Measurements from ENCODE around the gene PAQR4.

The PAQR4 gene

DNA sequence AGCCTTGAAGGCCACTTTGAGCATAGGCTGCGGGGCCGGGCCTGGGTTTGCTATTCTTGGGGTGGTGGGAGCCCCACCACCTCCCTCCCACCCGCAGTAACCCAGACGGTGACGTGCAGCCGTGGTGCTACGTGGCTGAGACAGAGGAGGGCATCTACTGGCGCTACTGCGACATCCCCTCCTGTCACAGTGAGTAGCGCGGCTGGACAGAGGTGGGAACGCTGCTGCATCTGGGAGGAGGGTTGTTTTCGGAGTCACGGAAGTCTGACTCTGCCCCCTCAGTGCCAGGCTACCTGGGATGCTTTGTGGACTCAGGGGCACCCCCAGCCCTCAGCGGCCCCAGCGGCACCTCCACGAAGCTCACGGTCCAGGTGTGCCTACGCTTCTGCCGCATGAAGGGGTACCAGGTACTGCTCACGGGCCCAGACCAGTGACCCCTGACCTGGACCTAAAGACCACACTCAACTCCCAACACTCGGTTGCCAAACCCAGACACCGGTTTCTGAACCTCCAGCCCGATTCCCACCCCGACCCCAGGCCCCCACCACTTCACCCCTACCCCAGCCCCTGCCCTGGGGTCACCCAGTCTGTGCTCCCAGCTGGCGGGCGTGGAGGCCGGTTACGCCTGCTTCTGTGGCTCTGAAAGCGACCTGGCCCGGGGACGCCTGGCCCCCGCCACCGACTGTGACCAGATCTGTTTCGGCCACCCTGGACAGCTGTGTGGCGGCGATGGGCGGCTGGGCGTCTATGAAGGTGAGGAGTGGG, 2.9 kb upstream of the PAQR4 start:
- no peak for DNase-seq

DNA sequence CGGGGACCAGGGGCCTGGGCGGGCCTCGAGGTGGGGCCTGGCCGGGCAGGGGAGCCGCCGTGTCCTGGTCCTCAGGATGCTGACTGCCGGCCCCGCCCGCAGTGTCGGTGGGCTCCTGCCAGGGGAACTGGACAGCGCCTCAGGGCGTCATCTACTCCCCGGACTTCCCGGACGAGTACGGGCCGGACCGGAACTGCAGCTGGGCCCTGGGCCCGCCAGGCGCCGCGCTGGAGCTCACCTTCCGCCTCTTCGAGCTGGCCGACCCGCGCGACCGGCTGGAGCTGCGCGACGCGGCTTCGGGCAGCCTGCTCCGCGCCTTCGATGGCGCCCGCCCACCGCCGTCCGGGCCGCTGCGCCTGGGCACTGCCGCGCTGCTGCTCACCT, 2.3 kb upstream of the PAQR4 start:
- DNase-seq: peak; percentile 36

DNA sequence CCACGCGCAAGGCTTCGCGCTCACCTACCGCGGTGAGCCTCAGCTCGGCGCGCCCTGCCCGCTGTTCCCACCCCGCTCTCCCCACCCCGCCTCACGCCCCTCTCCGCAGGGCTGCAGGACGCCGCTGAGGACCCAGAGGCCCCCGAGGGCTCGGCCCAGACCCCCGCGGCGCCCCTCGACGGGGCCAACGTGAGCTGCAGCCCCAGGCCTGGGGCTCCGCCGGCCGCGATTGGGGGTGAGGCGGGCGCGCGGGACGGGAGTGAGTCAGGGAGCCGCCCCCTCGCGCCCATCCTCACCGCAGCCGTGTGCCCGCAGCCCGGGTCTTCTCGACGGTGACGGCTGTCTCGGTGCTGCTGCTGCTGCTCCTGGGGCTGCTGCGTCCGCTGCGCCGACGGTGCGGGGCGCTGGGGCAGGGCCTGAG, 1.9 kb upstream of the PAQR4 start:
- DNase-seq: no peak

DNA sequence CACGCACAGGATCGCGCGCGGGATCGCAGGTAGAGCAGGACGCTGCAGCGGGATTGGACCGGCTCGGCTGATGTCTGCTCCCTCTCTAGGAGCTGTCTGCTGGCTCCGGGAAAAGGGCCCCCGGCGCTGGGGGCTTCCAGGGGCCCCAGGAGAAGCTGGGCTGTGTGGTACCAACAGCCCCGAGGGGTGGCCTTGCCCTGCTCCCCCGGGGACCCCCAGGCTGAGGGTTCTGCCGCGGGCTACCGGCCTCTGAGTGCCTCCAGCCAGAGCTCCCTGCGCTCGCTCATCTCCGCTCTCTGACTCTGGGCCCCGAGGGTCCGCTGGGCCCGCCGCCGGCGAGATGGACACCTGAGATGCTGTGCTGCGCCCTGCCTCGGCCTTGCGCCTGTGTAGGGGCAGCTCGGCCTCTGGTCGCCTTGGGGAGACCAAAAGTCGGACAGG, 1.4 kb upstream of the PAQR4 start:
- no peak for DNase-seq

DNA sequence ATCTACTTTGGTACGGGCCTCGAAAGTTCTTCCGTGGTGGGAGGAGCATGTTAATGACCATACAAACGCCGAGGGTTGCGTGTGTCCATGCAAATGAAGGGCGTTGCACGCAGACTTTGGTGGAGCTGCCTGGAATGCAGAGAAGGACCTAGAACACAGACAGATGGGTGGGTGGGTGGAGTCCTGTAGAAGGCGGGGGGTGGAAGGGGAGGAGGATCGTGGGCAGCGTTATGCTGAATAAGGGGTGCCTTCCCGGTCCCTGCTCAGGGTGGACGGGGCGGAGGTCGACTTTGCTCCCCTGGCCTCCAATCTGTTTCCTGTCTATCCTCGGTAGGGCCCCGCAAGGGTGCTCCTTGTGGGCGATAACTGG, 795 bp upstream of the PAQR4 start:
- DNase-seq: no peak

DNA sequence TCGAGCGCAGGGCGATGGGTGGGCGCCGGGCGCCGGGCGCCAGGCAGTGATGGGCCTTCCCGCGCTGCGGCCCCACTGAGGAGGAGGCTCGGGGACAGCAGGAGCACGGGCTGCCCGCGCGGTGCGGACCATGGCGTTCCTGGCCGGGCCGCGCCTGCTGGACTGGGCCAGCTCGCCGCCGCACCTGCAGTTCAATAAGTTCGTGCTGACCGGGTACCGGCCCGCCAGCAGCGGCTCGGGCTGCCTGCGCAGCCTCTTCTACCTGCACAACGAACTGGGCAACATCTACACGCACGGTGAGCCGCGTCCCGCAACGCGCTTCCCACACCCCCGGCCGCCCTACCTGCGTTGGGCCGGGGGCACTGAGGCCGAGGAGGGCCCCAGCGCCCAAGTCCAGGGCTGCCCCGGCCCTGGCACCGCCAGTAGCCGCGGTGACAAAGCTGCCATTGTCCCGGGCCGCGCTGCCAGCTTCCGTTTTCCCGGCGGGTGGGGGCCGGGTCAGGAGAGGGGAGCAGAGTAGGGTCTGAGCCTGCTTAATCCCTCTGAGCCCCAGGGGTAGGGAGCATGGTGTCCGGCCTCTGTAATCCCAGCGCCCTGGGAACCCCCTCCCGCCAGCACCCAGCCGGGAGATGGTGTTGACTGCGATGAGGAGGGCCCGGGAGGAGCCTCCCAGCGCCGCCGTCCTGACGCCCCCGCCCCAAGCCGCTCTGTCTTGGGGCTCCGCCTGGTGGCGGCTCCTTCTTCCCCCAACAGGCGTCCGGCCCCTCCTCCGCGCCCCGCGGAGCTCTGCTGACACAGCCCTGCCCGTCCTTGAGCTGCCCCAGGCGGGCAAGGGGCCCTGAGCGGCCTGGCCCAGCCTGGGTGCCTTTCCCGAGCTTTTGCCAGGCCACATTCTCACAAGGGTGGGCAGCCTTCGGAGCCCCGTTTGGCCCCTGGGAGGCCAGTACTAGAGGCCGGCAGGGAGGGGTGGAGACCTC, 685 bp downstream of the PAQR4 start:
- peak; percentile 41 for DNase-seq

- no peak for DNase-seq
Measured at GRCh38 chr16:2970563-2970962, 1.4 kb downstream of the PAQR4 start.

DNA sequence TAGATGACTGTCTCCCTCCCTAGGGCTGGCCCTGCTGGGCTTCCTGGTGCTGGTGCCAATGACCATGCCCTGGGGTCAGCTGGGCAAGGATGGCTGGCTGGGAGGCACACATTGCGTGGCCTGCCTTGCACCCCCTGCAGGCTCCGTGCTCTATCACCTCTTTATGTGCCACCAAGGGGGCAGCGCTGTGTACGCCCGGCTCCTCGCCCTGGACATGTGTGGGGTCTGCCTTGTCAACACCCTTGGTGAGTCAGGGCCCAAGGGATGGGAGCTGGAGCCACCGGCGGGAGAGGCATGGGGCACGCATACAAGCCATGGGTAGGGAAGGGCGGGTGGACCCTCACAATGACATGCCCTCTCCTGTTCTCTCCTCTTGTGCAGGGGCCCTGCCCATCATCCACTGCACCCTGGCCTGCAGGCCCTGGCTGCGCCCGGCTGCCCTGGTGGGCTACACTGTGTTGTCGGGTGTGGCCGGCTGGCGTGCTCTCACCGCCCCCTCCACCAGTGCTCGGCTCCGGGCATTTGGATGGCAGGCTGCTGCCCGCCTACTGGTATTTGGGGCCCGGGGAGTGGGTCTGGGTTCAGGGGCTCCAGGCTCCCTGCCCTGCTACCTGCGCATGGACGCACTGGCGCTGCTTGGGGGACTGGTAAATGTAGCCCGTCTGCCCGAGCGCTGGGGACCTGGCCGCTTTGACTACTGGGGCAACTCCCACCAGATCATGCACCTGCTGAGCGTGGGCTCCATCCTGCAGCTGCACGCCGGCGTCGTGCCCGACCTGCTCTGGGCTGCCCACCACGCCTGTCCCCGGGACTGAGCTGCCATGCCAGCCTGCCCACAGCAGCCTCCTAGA, 2.2 kb downstream of the PAQR4 start:
- DNase-seq: no peak

GRCh38 chr16:2971985-2972784, 3.0 kb downstream of the PAQR4 start:
- DNase-seq: no peak

GRCh38 chr16:2973093-2973492, 3.9 kb downstream of the PAQR4 start:
- no peak for DNase-seq

DNA sequence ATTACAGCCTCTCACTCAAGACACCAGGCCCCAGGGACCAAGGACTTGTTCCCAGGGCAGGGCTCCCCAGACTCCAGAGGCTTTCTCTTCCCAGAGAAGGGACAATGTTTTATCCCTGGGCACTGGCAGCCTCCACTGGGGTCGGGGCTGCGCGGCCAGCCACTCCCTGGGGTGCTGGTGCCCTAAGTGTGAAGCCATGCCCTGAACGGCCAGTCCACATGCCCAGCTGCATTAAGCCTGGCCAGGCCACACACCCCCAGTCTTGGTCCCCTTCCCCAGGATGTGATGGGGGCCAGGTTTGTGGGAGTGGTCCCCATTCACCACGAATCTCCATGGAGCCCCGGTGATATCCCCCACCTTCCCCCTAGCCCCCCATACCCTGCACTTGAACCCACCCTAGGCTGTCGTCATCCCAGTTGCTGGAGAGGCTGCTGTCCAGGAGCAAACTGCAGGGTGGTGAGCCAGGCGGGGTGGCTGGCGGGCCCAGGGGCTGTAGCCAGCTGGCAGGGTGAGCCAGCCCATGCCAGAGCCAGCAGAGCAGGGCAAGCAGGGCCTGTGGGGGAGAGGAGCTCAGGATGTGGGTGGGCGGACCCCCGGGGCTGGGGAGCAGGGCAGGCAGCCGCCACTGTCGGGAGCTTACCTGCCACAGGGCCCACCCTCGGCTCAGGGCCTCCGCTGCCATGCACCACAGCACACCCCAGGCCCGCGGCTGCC, 4.6 kb downstream of the PAQR4 start:
- DNase-seq: no peak

DNA sequence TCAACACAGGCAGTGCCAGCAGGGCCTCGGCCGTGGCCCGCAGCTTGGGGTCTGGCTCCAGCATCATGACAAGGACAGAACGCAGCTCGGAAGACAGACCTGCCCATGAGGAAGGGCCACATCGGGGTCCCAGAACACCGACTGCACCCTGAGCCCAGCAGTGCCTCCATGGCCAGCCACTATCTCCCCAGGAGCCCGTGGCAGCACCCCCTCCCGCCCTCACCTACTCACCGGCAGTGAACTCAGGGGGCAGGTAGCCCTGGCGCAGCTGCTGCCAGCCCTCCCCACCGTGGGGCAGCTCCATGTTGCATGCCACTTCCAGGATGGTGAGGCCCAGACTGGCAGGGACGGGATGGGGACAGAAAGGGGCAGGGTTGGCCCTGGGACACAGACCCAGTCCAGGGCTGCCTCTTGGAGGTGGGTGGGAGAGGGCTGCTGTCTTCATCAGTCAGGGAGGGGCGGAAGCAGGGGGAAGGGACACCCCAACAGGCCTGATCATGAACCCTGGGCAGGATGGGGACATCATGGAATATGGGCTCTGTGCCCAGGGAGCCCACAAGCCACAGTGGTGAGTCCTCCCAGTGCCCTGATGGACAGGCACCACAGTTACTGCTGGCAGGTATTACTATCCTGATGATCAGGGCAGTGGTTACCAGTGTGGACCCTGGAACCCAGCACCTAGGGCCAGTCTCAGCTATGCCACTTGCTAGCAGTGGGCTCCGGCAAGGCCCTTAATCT, 5.3 kb downstream of the PAQR4 start:
- DNase-seq: no peak

DNA sequence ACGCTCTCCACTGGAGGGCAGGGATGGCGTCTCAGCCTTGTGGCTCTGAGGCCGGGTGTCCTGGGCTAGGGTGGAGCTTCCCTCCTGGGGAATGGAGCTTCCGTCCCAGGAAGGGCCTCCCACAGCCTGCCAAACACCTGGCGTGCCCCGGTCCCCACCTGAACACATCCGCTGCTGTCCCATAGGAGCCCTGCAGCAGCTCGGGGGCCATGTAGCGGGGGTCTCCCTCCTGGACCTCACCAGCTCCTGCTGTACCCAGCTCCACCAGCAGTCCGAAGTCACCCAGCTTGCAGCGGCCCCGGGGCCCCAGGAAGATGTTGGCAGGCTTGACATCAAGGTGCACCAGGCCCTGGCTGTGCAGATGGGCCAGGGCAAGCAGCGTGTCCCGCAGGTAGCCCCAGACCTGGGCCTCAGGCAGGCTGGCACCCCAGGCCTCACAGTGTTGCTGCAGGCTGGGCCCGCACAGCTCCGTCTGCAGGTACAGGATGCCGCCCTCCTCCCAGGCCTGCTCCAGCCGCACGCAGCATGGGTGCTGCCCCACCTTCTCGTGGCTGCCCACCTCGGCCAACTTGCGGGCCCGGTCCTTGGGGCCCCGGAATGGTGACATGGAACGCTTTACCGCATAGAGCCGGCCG, 6.1 kb downstream of the PAQR4 start:
- no peak for DNase-seq

DNA sequence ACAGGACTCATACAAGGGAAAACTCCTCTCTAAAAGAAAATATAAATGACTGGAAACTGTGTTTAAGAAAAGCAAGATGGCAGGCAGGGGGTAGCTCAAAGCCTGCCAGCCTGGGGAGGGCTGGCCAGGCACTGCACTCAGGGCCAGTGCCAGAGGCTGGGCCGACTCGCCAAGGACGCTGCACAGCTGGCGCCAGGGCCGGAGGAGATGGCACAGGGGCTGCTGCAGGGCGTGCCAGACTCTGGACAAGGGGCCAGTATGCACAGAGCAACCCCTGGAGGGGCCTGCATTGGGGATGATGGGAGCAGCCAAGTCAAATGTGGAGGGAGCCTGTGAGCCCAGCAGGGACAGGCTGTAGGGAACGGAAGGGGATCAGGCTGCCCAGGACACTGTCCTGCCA, 7.1 kb downstream of the PAQR4 start:
- DNase-seq: no peak

GRCh38 chr16:2976673-2977072, 7.5 kb downstream of the PAQR4 start:
- no peak for DNase-seq

DNA sequence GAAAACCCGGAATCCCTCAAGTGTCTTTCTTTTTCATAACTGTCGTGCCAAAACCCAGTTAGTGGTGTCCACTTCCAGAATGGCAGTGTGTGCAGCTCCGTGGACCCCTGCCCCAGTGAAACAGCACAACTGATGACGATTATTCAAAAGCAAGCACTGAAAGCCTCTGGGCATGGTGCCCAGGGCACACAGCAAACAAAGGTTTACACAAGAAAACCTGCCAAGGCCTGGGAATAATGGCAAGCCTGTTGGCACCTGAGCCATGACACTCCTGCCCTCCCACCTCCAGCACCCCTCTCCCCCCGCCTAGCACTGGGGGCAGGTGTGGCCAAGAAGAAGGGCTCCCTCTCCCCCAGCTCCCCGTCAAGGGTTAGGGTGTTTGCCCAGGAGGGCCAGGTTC, 8.3 kb downstream of the PAQR4 start:
- DNase-seq: no peak

DNA sequence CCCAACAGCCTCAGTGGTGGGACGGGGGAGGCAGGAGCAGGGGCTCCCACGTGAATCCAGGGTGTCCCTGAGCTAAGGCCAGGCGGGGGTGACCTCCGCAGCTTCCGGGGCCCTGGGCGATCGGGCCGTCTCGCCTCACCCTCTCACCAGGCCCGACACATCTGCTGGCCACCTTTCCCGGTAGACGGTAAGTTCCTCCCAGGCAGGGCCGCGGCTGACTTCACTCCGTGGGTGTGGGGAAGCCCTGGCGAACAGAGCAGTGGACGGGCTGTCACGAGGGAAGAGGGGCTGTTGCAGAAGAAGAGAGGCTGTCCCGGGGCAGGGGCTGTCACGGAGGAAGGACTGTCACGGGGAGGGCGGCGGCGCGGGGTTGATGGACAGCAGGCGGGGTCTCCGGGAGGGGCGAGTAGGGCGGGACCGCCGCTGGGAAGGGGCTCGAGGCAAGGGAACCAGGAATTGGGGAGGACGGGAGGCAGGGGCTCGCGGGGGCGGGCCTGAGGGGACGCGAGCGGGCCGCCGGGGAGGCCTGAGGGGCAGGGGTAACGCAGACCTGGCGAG, 10.6 kb downstream of the PAQR4 start:
- no peak for DNase-seq

DNA sequence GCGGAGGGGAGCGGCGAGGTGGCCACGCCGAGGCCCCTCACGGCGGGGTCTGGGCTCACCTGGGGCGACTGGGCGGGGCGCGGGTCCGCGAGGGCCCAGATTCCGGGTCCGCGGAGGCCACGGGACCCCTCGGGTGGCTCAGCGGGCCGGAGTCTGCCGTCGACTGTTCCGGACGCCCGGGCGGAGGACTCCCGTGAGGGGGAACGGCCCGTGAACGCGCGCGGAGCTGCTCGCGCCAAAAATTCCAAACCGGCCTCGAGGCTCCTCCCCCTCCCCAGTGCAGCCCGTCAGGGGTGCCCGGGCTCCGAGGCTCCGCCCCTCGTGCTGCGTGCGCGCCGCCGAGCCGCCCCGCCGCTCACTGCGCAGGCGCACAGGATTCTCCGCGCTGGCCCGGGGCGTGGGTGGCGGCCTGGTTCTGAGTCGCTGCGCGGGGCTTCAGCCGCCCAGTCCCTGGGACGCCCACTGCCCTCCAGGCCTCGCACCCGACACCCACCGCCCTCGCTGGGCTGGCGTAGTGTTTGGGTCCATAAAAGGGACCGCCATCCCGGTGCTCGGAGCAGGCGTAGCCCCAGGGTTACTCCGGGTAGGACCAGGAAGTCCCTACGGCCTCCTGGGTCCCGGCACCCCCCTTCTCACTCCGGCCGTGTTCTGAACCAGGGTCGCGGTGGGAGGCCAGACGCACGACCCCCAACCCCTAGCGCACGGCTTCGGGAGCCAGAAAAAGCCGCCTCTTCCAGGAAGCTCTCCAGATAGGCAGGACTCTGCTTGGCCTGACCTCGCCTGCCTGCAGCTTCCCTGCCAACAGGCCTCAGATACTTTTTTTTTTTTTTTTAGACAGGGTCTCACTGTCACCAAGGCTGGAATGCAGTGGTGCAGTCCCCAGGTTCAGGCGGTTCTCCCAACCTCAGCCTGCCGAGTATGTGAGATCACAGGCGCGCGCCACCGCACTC, 11.4 kb downstream of the PAQR4 start, which contains the start of gene PKMYT1:
TSS of gene PKMYT1 (minus strand) at position 220 of the 950 bp plus-strand sequence. CDS start 789 bp downstream, outside the sequence.
- DNase-seq: peak; percentile 95
